Iris pigment epithelial cell (primary cell): ENCODE results near the gene CUBN.
"Not testable (repeated sequence)": the region's sequence is repeated elsewhere in the genome, so short reads cannot be mapped to it uniquely, and the experiment has no call there.

Experiments used
- DNase-seq: peaks from one replicate; pipeline ENCODE4 v3.0.0-alpha.2; 2011; ENCODE audit warnings: low read depth

The CUBN gene

GRCh38 chr10:17141504-17142229, 12.1 kb upstream of the CUBN start:
- no peak for DNase-seq

- DNase-seq = no peak
Observed at GRCh38 chr10:17140386-17140761, 10.8 kb upstream of the CUBN start.

GRCh38 chr10:17138460-17139042, 8.9 kb upstream of the CUBN start:
- DNase-seq = no peak

GRCh38 chr10:17134737-17135260, 5.2 kb upstream of the CUBN start:
- no peak for DNase-seq

- no peak for DNase-seq
Observed at GRCh38 chr10:17134282-17134681, 4.7 kb upstream of the CUBN start.

- no peak for DNase-seq
Observed at GRCh38 chr10:17128261-17128660, 1.4 kb downstream of the CUBN start.

GRCh38 chr10:17126327-17126726, 3.3 kb downstream of the CUBN start:
- no peak for DNase-seq

GRCh38 chr10:17125206-17125893, 4.3 kb downstream of the CUBN start:
- no peak for DNase-seq

GRCh38 chr10:17123961-17124360, 5.7 kb downstream of the CUBN start:
- no peak for DNase-seq

- DNase-seq = peak; percentile 71
Observed at GRCh38 chr10:17122726-17123661, 6.6 kb downstream of the CUBN start.

GRCh38 chr10:17122052-17122451, 7.6 kb downstream of the CUBN start:
- DNase-seq = no peak

GRCh38 chr10:17120694-17121093, 8.9 kb downstream of the CUBN start:
- no peak for DNase-seq

GRCh38 chr10:17119845-17120244, 9.8 kb downstream of the CUBN start:
- DNase-seq = no peak

- DNase-seq = no peak
Observed at GRCh38 chr10:17116193-17116592, 13.4 kb downstream of the CUBN start.

- peak; percentile 70 for DNase-seq
Observed at GRCh38 chr10:17115683-17116082, 13.9 kb downstream of the CUBN start.

GRCh38 chr10:17114878-17115444, 14.7 kb downstream of the CUBN start:
- not testable (repeated sequence) for DNase-seq

- DNase-seq = peak; percentile 61
Observed at GRCh38 chr10:17113889-17114540, 15.6 kb downstream of the CUBN start.

- no peak for DNase-seq
Observed at GRCh38 chr10:17113346-17113745, 16.3 kb downstream of the CUBN start.

- DNase-seq = no peak
Observed at GRCh38 chr10:17112566-17112965, 17.0 kb downstream of the CUBN start.

- DNase-seq = peak; percentile 84
Observed at GRCh38 chr10:17109475-17110207, 20.0 kb downstream of the CUBN start.
